HepG2 (cell line): ENCODE data around the gene FRMD4A. TPM values are rescaled to one million over a fixed set of nuclear protein-coding genes. Genes with fewer than 3 reads are reported as not detected.

ENCODE experiments used
- MAFF ChIP-seq: IDR thresholded peaks from 2 replicates; pipeline ENCODE4 v1.6.1; 2011; ENCODE audit warnings: low read depth, low read length, improper control_type of control experiment
- NFKBIZ ChIP-seq: IDR thresholded peaks from 2 replicates; pipeline ENCODE4 v1.6.1; 2018; ENCODE audit warnings: missing genetic modification reagents, missing compliant biosample characterization
- TARDBP ChIP-seq: sonication (generic); formaldehyde crosslinking; IDR thresholded peaks from 2 replicates; pipeline ENCODE4 v1.8.0; 2022; ENCODE audit warnings: mild to moderate bottlenecking, missing genetic modification reagents
- ZNF34 ChIP-seq: sonication (generic); formaldehyde crosslinking; IDR thresholded peaks from 2 replicates; pipeline ENCODE4 v1.4.0; 2020; ENCODE audit warnings: mild to moderate bottlenecking, missing genetic modification reagents, borderline replicate concordance
- polyA plus RNA-seq, 8 experiments: library from polyadenylated mRNA; depleted of rRNA in 3 of 8; stranded (reverse) in 7 of 8; unstranded in 1 of 8; fragments of >200 nt; fragmentation: Illumina TruSeq in 4 of 8; extraction: Trizol in 4 of 8; gene quantifications; 2 replicates each; pipeline versions ENCODE4 v1.2.1 to v1.2.3, GENCODE V29; 2011 to 2016; ENCODE audit warnings: low read depth in 4 of 8, missing spikeins in 1 of 8, mixed read lengths in 1 of 8; ENCODE audit not compliant: insufficient read depth in 1 of 8
- total RNA-seq, 5 experiments: library from RNA; depleted of rRNA; stranded (reverse); fragments of >200 nt; fragmentation: Illumina TruSeq; extraction: Trizol; gene quantifications; 2 replicates each; pipeline ENCODE4 v1.2.3, GENCODE V29; 2016; ENCODE audit warnings: low read depth in 1 of 5
- TF ChIP-seq, protein P1 (sequence below): sonication (generic); formaldehyde crosslinking; IDR thresholded peaks from 2 replicates; pipeline ENCODE4 v1.9.0; 2022; ENCODE audit warnings: low read depth, missing genetic modification reagents
- TF ChIP-seq, protein P2 (sequence below): sonication (generic); formaldehyde crosslinking; IDR thresholded peaks from 2 replicates; pipeline ENCODE4 v1.5.0; 2020; ENCODE audit warnings: mild to moderate bottlenecking, missing genetic modification reagents
- TF ChIP-seq, protein P3 (sequence below): sonication (generic); formaldehyde crosslinking; IDR thresholded peaks from 2 replicates; pipeline ENCODE4 v1.9.0; 2021; ENCODE audit warnings: missing genetic modification reagents, borderline replicate concordance

FRMD4A gene
- total and polyA plus RNA-seq, 2 of the 13 experiments (the other 11 are each of a cell fraction or from before 2014, with no cell fraction given): 0.09 to 0.26 TPM

DNA sequence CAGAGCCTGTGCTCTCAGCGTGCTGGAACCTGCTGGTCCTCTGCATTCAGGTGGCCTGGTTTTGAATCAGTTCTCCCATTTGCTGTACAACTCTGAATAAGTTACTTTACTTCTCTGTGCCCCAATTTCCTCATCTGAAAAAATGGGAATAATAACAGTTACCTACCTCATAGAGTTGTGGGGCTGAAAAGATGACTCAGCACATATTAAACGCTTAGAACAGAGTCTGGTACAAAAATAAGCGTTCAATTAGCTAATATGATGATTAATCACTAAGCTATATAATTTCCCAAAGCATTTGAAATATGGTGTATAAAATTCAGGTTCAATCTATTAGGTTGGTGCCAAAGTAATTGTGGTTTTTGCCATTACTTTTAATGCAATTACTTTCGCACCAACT lies 484.8 kb downstream of the FRMD4A start (continued):
- TF ChIP-seq, protein P1, sequence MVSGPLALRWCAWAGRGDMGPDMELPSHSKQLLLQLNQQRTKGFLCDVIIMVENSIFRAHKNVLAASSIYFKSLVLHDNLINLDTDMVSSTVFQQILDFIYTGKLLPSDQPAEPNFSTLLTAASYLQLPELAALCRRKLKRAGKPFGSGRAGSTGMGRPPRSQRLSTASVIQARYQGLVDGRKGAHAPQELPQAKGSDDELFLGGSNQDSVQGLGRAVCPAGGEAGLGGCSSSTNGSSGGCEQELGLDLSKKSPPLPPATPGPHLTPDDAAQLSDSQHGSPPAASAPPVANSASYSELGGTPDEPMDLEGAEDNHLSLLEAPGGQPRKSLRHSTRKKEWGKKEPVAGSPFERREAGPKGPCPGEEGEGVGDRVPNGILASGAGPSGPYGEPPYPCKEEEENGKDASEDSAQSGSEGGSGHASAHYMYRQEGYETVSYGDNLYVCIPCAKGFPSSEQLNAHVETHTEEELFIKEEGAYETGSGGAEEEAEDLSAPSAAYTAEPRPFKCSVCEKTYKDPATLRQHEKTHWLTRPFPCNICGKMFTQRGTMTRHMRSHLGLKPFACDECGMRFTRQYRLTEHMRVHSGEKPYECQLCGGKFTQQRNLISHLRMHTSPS (CRISPR knock-in tag): no peak
- no peak for TF ChIP-seq NFKBIZ
- TF ChIP-seq, protein P2, sequence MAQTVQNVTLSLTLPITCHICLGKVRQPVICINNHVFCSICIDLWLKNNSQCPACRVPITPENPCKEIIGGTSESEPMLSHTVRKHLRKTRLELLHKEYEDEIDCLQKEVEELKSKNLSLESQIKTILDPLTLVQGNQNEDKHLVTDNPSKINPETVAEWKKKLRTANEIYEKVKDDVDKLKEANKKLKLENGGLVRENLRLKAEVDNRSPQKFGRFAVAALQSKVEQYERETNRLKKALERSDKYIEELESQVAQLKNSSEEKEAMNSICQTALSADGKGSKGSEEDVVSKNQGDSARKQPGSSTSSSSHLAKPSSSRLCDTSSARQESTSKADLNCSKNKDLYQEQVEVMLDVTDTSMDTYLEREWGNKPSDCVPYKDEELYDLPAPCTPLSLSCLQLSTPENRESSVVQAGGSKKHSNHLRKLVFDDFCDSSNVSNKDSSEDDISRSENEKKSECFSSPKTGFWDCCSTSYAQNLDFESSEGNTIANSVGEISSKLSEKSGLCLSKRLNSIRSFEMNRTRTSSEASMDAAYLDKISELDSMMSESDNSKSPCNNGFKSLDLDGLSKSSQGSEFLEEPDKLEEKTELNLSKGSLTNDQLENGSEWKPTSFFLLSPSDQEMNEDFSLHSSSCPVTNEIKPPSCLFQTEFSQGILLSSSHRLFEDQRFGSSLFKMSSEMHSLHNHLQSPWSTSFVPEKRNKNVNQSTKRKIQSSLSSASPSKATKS (CRISPR knock-in tag): no peak
- no peak for TF ChIP-seq TARDBP (CRISPR knock-in tag)
- TF ChIP-seq ZNF34 (CRISPR knock-in tag): no peak
- TF ChIP-seq, protein P3, sequence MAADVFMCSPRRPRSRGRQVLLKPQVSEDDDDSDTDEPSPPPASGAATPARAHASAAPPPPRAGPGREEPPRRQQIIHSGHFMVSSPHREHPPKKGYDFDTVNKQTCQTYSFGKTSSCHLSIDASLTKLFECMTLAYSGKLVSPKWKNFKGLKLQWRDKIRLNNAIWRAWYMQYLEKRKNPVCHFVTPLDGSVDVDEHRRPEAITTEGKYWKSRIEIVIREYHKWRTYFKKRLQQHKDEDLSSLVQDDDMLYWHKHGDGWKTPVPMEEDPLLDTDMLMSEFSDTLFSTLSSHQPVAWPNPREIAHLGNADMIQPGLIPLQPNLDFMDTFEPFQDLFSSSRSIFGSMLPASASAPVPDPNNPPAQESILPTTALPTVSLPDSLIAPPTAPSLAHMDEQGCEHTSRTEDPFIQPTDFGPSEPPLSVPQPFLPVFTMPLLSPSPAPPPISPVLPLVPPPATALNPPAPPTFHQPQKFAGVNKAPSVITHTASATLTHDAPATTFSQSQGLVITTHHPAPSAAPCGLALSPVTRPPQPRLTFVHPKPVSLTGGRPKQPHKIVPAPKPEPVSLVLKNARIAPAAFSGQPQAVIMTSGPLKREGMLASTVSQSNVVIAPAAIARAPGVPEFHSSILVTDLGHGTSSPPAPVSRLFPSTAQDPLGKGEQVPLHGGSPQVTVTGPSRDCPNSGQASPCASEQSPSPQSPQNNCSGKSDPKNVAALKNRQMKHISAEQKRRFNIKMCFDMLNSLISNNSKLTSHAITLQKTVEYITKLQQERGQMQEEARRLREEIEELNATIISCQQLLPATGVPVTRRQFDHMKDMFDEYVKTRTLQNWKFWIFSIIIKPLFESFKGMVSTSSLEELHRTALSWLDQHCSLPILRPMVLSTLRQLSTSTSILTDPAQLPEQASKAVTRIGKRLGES (CRISPR knock-in tag): no peak
- TF ChIP-seq MAFF: peak; percentile 92
